ENCODE data around the gene CELF4.

GRCh38 chr18:37445368-37445767, 120.2 kb downstream of the CELF4 start:
- TF ChIP-seq EP300 (IDR thresholded peaks at IDR 0.05) (no peak), CTCF (IDR thresholded peaks at IDR 0.05) (no peak), POLR2A (IDR thresholded peaks at IDR 0.05) (no peak)
